ENCODE data around the gene CDH24.

GRCh38 chr14:23033801-23034497 lies 23.4 kb downstream of the CDH24 start:
- TF ChIP-seq CTCF (IDR thresholded peaks at IDR 0.05; ENCODE audit: control extremely low read depth in 1 of 3, insufficient read depth in 1 of 3, low read depth in 1 of 3, low read length in 3 of 3), result no peak
- TF ChIP-seq SUZ12 (IDR thresholded peaks at IDR 0.05; ENCODE audit: low read length), result no peak

Data from H1 (cell line).